ENCODE data around the gene MBP.

MBP gene

GRCh38 chr18:77114415-77115191, 18.0 kb downstream of the MBP start:
- DNase-seq (ENCODE audit: low read depth in 2 of 2) = peak; percentile 59 to 67

- DNase-seq (ENCODE audit: low read depth in 2 of 2) = no peak
These were observed 18.5 kb downstream of the MBP start for GRCh38 chr18:77114152-77114414.

GRCh38 chr18:77113361-77114151, 19.0 kb downstream of the MBP start:
- no peak for DNase-seq (ENCODE audit: low read depth in 2 of 2)

GRCh38 chr18:77112747-77113092, 19.9 kb downstream of the MBP start:
- no peak for DNase-seq (ENCODE audit: low read depth in 2 of 2)

GRCh38 chr18:77111951-77112746, 20.4 kb downstream of the MBP start:
- no peak for DNase-seq (ENCODE audit: low read depth in 2 of 2)

GRCh38 chr18:77111449-77111848, 21.1 kb downstream of the MBP start:
- DNase-seq (ENCODE audit: low read depth in 2 of 2) = no peak

- DNase-seq (ENCODE audit: low read depth in 2 of 2) = no peak
These were observed 21.6 kb downstream of the MBP start for GRCh38 chr18:77110936-77111335.

GRCh38 chr18:77110400-77110799, 22.2 kb downstream of the MBP start:
- no peak for DNase-seq (ENCODE audit: low read depth in 2 of 2)

GRCh38 chr18:77109648-77110019, 22.9 kb downstream of the MBP start:
- DNase-seq (ENCODE audit: low read depth in 2 of 2) = no peak

GRCh38 chr18:77108821-77109647, 23.5 kb downstream of the MBP start:
- DNase-seq (ENCODE audit: low read depth in 2 of 2) = no peak

GRCh38 chr18:77108001-77108692, 24.4 kb downstream of the MBP start:
- peak; percentile 76 to 79 for DNase-seq (ENCODE audit: low read depth in 2 of 2)

GRCh38 chr18:77107292-77107691, 25.3 kb downstream of the MBP start:
- DNase-seq (ENCODE audit: low read depth in 2 of 2) = no peak

- DNase-seq (ENCODE audit: low read depth in 2 of 2) = no peak
These were observed 26.3 kb downstream of the MBP start for GRCh38 chr18:77106331-77106730.

- no peak for DNase-seq (ENCODE audit: low read depth in 2 of 2)
These were observed 26.9 kb downstream of the MBP start for GRCh38 chr18:77105680-77106079.

GRCh38 chr18:77105028-77105427, 27.6 kb downstream of the MBP start:
- no peak for DNase-seq (ENCODE audit: low read depth in 2 of 2)

GRCh38 chr18:77103991-77104531, 28.5 kb downstream of the MBP start:
- DNase-seq (ENCODE audit: low read depth in 2 of 2) = no peak

GRCh38 chr18:77103187-77103850, 29.3 kb downstream of the MBP start:
- no peak for DNase-seq (ENCODE audit: low read depth in 2 of 2)

GRCh38 chr18:77102259-77103040, 30.1 kb downstream of the MBP start:
- peak; percentile 90 to 92 for DNase-seq (ENCODE audit: low read depth in 2 of 2)

- peak; percentile 95 to 96 for DNase-seq (ENCODE audit: low read depth in 2 of 2)
These were observed 30.9 kb downstream of the MBP start for GRCh38 chr18:77101410-77102258.

All from fibroblast of skin of left quadriceps (primary cell).